Transverse colon (tissue), 3 donors: ENCODE measurements around the gene SNX18.

Source experiments
- CTCF ChIP-seq, 5 experiments: fragments of 200-600 bp in 3 of 5; fragments of 450-650 bp in 2 of 5; sonication (generic) in 3 of 5; IDR thresholded peaks; 1 replicate in 2 of 5; 2 replicates in 3 of 5; pipeline ENCODE4 v1.5.1; 2016 to 2017; ENCODE audit warnings: antibody characterized with exemption in 5 of 5, inconsistent platforms in 3 of 5, mild to moderate bottlenecking in 2 of 5, moderate library complexity in 1 of 5
- EP300 ChIP-seq: sonication (generic); formaldehyde crosslinking; IDR thresholded peaks from one replicate; pipeline ENCODE4 v1.6.1; 2017; ENCODE audit warnings: antibody characterized with exemption, low read depth

- TF ChIP-seq CTCF (IDR thresholded peaks at IDR 0.05) (no peak), EP300 (no peak)
Observed at GRCh38 chr5:54523534-54523933, 6.0 kb downstream of the SNX18 start.
